DND-41 (cell line): ENCODE measurements around the gene ALDH1L2.

Experiments
- EZH2 ChIP-seq: IDR thresholded peaks from 3 replicates; pipeline ENCODE4 v1.6.1; 2012; ENCODE audit warnings: borderline replicate concordance, low read depth, mild to moderate bottlenecking, moderate library complexity, low read length, inconsistent platforms; ENCODE audit not compliant: severe bottlenecking
- TF ChIP-seq, protein P1 (sequence below): IDR thresholded peaks from 2 replicates; pipeline ENCODE4 v1.5.1; 2012; ENCODE audit warnings: borderline replicate concordance, low read length, moderate library complexity, mild to moderate bottlenecking; ENCODE audit not compliant: poor library complexity, severe bottlenecking; ENCODE audit errors: extremely low read depth

GRCh38 chr12:105024928-105025327 lies 59.3 kb downstream of the ALDH1L2 start:
- TF ChIP-seq, protein P1, sequence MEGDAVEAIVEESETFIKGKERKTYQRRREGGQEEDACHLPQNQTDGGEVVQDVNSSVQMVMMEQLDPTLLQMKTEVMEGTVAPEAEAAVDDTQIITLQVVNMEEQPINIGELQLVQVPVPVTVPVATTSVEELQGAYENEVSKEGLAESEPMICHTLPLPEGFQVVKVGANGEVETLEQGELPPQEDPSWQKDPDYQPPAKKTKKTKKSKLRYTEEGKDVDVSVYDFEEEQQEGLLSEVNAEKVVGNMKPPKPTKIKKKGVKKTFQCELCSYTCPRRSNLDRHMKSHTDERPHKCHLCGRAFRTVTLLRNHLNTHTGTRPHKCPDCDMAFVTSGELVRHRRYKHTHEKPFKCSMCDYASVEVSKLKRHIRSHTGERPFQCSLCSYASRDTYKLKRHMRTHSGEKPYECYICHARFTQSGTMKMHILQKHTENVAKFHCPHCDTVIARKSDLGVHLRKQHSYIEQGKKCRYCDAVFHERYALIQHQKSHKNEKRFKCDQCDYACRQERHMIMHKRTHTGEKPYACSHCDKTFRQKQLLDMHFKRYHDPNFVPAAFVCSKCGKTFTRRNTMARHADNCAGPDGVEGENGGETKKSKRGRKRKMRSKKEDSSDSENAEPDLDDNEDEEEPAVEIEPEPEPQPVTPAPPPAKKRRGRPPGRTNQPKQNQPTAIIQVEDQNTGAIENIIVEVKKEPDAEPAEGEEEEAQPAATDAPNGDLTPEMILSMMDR = no peak
- no peak for TF ChIP-seq EZH2
